ENCODE measurements around the gene IL17RD.

Gene IL17RD

DNA sequence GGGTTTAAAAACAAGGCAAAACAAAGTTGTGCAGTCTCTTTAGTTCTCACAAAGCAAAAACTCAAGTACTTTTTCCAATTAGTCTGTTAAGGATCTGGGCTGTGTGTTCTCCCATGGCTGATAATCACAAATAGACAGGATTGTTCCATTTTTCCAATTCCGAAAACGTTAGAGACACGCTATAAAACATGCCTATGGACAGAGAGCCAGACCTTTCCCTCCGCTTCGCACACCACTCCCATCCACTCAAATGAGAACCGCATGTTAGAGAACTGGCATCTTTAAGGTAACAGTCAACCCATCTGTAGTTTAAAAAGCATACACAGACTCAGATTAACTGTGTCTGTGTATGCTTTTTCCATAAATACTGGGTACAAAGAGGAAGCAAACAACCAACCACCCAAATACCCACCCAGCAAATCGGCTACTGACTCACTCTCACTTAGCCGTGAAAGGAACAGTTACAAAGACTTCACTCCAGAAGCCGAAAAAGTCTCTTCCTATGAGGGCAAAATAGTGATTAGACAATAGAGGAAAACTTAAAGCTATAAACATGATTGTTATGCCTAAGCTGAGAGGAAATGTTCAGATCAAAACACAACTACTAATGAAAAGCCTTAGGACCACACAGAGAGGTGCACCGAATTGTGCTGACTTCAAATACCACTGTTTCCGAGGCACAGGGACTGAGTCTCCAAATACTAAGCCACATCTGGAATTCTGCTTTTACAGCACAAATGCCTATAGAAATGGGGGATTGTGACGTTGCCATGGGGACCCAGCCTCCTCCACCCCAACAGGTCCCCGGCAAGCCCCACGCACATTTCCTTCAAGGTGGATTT, 36.1 kb downstream of the IL17RD start:
- DNase-seq, result no peak

DNA sequence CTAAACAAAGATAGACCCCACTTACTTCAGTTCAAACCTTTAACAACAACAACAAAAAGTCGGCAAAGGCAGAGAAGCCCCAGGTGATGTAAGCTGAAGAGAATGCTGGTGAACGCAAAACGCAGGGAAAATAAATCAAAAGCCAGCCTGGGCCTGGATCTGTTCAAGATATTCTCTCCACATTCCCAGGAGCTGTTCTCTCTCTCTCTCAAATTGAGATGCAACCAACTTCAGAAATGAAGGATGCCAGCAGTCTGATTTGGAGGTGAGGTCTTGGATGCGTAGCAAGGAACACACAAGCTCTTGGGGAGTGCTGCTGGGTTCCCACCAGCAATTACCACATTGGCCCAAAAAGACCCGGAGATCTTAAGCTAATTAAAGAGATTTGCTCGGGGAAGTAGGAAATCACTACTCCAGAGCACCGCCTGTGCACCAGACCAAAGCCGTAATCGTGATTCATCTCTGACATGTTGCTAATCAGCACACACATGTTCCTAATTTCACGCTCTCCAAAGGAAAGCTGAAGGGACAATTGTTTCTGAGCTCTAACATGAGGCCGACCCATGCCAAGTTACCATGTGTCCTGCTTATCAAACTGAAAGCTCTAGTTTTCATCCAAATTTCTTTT, 37.1 kb downstream of the IL17RD start:
- DNase-seq, result no peak

DNA sequence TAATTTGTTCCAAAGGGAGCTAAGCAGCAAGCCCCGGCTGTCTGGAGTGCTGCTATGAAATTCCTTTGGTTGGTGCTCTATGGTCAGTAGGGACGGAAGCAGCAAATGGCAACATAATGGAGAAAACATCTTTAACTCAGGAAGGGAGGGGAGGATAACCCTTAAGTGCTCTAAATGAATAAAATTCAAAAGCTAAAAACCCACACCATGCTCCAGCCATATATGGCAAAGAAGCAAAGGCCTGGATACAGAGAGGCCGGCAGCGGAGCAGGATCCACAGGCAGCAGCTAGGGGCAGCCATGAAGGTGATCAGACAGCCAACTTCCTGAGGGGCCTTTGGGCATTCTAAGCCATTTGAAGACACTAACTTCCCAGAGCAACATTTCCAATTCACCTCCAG, 38.9 kb downstream of the IL17RD start:
- DNase-seq, result no peak

DNA sequence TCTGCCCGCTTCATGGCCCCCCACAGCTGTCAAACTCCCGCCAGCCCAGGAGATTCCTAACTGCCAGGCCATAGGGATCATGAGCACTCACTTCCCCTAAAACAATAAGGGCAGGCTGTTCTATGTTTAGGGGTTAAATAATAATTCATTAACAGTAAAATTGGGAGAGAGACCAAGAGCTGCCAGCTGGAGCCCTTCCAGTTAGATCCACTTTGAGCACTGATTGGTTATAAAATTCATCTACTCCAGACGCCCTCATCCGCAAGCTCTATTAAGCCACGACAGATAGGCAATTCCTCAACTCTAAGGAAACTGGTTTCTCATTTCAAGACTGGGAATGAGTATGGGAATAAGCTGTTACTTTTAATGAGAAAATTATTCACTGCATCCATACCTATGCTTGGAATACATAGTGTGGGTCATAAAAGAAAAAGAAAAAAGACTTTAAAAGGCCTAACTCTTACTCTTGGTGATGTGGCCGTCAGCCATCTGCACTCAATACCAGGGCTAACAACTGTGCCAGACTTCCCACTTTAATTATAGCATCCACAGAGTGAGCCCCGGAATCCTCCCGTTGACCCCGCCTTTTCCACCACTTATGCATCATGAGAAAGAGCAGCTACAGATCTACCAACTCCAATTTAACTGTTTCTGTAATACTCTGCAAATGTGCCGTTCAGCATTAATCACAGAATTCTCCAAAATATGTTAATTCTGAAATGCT, 44.5 kb downstream of the IL17RD start:
- DNase-seq, result no peak

DNA sequence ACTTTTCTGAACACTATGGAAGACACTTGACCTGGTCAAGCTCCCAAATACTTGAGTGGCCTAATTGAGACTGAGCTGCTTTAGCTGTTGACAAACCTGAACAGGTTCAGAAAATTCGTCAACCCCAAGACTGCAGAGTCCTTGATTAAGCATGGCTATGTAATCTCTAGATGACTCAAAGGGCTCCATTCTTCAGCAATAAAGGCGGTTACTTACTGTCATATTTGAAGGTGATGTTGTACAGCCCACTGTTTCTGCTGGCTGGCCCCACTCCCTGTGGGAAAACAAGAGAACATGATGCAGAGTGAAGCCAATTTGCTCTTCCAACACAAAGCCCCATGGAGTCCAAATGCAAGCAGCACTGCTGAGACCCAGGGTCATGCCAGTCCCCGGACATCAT, 45.1 kb downstream of the IL17RD start:
- DNase-seq, result no peak

DNA sequence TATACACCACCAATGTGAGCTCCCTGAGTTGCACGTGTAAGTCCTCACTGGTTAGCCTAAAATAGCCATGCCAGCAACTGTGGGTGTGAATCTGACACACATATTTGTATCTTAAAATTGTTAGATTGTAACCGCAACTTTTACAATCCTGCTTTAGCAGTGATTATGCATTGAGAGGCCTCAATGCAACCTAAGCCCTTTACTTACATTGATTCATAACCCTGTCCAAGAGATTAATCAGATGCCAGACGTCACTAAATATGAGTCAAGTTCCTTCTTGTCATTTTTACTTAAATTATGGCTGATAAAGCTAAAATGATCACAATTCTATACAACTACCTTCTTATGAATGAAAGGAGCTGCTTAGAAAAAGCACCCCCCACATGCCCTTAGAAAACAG, 46.9 kb downstream of the IL17RD start:
- no peak for DNase-seq

DNA sequence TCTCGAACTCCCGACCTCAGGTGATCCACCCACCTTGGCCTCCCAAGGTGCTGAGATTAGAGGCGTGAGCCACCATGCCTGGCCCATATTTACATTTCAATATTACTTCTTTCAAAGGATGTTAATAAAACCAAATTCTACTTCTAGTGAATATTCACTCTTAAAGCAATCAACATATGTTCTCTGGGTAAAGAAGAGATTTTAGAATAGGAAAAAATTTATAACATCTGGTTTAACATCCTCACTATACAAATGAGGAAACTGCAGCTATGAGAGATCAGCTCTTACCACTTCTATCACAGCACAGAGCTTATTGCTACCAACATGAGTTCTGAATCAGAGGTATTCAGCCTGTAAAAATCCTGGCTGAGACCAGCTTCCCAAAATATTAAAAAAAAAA, 48.7 kb downstream of the IL17RD start:
- no peak for DNase-seq

DNA sequence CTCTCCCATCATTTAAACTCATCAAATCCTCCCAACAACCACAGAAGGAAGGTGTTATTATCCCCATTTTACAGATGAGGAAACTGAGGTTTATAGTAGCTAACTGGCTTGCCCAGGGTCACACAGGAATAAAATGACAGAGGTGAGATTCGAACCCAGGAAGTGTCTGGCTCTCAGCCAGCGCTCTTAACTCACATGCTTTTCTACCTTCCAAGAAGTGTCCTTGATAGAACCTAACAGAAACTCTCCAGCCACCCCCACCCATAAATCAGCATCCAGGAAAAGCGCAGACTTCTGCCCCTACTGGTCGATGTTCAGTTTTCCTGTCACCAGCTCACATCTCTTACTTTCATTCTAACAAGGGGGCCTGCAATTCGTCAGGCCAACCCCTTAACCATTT, 52.9 kb downstream of the IL17RD start:
- no peak for DNase-seq

DNA sequence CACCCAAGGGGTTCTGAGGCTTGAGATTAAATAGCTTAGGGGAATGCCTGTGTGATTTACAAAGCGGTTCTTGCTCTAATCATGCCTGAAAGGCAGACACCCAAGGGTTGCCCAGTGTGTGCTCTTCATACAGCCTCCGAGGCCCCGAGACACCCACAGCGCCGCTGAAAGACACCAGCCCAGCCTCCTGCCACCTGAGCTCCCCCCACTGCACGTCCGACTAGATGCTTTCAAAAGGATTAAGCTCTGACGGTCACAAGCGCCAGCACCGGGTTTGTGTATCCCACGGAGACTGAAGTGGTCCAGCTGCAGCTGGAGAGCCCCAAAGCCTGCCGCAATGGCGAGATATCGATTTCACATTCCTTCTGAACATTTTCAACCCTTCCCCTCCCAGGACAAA, 54.4 kb downstream of the IL17RD start:
- DNase-seq, result no peak

DNA sequence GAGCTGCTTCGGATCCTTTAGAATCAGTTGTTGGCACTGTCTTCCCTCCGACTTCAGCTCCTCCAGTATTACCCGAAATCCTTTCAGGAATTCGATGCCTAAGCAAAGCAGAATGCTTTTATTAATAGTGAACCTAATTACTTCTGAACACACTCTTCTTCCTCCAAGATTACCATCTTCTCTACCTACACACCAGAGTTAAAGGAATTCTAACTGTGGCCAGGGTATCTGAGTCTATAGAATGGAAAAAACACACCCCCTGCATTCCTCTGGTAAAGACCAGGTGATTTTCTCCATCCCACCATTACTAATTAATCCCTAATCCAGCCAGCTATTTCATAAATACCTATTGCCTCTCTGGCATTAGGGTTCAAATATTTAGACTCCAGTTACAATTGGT, 54.9 kb downstream of the IL17RD start:
- DNase-seq, result no peak

DNA sequence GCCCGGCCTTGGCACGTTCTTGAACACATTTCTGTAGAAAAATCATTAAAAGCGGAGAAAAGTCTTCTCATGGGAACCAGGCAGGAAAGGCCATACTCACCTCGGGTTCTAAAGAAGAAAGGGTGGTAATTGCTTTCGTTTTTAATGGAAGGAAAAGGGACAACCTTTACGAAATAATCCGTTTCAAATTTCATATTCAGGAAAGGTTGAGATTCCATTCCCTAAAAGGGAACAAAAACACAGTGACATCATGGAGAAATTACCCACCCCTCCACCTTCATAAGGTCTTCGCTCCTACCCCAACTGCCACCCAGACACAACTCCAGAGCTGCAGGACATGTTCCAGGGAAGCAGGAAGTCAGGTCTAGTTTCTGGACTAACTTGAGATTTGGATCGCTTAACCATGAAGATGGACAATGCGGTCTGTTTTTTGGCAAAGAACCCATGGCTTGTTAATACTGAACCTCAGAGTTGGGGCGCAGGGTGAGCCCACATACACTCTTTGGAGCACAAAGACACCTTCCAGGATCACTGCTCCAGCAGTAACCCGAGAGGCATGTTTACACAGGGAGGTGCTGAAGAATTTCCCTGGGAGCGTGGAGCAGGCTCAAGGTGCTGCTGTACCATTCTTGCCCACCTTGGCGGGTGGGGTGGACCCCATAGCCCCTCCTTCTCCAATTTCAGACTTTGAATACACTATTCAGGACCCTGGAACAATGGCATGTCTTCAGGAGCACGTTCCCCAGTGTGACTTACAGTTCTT, 55.5 kb downstream of the IL17RD start:
- no peak for DNase-seq

DNA sequence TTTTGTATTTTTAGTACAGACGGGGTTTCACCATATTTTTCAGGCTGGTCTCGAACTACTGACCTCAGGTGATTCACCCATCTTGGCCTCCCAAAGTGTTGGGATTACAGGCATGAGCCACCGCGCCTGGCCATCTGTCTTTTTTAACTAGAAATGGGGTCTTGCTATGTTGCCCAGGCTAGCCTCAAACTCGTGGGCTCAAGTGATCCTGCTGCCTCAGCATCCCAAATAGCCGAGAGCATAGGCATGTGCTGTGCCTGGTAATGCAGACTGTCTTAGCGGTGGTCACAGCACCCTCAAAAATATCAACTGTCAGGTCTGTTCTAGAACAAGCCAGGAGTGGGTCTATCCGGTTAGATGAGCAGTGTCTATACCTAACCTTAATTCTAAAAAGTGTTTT, 56.5 kb downstream of the IL17RD start:
- DNase-seq, result no peak

DNA sequence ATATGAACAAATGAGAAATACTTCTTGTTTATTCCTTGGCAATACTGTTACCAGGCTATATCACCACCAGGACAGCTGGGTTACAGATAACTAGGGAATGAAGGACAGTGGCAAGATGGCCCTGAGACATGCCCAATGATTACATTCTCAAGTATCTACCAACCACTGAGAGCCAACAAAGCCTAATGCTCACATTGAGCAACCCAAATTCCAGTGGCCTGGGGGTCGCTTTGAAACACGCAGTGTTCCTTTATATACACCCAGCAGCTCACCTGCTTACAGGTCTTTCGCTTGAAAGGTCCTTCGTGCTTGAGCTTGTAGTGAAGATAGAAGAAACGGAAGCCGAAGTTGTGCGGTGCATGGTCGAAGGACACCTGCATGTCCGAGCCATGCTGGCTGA, 59.6 kb downstream of the IL17RD start:
- DNase-seq, result no peak

DNA sequence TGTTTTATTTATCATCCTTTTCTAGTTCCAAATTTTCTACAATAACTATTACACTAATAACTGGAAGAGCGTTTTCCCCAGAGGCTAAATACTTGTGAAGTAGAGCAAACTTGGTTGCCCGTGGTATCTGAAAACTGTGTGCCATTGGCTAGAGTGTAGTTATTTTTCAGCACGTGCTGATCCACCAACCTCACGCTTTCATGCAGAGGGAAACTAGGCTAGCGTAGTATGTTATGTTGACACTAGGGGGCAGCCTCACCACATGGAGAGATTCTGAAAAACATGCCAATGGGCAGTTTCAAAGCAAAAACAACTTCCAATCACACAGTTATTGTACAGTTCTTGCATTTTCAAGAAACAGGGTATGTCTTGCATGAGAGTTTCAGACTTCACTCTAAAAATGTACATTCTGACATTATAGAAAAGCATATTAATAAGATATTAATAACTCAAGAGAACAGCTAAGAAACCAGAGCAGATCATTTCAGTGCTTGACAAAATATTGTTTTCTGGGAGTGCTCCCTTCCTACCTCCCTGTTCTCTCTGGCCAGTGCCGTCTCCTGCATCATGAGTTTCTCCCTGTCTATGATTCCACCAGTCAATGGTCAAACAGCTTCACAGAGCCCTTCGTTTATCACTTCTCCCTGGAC, 65.0 kb downstream of the IL17RD start:
- DNase-seq, result peak in 1 of 2 experiments; percentile 33

DNA sequence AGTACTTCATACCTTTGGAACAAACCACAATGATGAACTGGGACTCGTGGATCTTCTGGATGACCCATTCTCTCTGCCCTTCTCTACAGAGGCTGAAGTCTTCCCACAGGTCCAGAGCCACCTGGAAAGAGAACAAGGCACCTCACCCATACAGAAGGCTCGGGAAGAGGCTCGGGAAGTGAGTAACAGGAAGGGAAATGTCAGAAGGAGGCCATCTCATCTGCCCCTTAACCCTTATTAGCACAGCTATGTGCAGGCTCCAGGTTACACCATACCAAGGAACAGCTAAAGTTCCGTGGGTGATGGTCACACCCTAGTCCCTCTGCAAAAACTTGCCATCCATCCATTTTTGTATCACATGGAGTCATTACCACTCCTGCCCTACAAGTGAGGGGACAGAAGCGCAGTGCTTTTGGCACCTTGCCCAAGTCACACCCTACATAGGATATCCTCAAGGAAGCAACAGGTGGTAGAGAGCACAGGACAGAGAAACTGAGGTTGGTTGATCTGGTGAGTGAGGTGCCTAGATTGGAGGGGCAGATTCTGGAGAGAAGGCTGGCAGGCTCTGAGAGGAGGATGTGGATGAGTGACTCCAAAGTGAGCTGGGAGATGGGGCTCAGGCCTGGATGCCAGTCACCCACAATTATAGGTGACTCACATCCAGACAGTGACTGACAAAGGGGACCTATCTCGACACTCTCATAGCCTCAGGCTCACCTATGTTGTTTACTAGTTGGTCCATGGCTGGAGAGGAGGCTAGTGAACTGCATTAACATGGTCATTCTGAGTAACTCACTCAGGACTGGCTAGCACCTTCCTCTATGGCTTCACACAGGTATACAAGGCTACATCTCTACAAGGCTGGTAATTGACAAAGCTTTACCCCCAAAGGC, 66.5 kb downstream of the IL17RD start:
- DNase-seq, result no peak

DNA sequence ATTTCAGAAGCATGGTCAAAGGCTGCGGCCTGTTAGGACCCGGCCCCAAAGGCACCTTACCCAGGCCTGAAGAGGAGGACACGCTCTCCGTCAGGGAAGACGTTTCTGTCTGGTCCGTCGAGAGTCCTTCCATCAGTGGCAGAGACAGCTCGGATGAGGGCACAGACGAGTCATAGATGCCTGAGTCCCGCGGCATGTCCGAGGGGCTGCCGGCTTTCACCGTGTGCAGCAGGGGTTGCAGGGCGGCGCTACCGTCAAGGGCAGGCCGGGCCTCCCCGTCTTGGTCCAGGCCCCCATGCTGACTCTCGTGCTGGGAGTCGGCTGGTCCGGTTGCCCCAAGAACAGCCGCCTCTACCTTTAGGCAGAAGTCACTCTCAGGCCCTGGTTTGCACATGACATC, 67.6 kb downstream of the IL17RD start:
- DNase-seq, result no peak

DNA sequence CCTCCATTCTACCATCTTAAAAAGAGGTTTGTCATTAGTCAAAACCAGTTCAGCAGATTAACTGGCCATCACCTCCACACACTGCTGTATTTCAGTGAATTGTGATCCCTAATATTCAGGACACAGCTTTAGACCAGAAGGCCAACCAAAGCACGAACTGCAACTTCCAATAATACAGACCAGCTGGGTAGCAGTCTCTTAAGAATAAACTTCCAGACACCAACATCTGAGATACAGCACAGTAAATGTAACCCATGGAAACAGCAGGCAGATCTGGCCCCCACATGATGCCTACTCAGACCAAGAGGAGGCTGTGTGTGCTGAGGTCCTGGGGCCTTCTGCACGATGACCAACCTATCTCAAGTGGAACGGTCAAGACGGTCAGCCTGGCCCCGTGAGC, 69.8 kb downstream of the IL17RD start:
- DNase-seq, result no peak

DNA sequence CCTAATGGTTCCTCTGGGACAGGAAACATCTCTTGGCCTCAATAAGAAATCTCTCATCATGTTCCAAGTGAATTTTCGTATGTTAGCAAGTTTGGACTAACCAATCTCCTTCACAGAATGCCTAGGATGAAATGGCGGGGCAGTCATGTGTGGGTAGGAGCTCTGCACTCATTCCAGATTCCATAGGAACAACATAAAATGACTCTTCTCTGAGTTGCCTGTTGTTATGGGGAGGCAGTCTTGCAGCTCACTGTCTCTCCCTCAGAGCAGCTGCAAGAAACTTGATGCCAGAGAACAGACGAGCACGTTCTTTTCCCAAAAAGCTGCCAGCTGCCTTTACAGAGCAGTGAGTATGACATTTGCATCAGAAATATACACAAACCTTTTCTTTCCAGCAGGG, 70.6 kb downstream of the IL17RD start:
- no peak for DNase-seq

DNA sequence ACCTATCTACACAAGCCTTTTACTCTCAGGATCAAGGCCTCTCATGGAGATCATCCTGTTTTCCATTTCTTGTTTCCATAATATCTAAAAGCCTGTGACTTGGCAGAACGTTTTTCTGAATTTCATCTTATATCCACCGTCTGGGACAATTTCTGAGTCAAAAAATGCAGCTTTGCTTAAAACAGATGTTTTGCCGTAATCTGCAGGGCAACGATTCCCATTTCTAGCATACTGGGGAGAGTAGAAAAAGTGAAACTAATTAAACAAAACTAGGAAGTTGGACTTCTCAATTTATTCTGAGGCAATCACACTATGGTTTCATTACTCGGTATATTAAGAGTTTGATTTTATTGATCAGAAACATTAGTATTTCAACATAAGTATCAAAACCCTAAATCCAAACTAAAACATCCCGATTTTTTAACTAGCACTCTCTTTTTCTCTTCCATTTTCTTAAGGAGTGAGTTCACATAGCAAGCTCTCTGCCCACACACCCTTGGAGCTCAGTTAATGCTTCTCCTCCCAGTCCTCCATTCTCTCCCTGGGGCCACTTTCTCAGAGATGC, 71.1 kb downstream of the IL17RD start:
- DNase-seq, result no peak

DNA sequence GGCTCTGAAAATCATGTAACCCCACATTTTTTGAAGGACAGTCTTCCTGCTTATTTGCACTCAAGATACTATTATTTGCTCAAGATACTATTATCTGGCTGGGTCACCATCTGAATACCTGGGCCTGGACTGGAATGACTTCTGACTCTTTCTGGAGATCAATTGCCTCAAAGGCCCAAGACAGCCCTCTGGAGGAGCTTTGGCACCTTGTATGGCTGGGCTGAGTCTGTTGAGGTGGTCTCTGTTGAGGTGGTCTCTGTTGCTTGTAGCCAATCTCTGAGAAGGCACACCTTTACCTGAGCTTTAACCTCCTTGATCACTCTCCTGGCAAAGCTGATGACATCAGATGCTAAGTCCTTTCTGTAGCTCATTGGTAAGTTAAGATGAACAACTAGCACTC, 71.7 kb downstream of the IL17RD start:
- DNase-seq, result no peak

DNA sequence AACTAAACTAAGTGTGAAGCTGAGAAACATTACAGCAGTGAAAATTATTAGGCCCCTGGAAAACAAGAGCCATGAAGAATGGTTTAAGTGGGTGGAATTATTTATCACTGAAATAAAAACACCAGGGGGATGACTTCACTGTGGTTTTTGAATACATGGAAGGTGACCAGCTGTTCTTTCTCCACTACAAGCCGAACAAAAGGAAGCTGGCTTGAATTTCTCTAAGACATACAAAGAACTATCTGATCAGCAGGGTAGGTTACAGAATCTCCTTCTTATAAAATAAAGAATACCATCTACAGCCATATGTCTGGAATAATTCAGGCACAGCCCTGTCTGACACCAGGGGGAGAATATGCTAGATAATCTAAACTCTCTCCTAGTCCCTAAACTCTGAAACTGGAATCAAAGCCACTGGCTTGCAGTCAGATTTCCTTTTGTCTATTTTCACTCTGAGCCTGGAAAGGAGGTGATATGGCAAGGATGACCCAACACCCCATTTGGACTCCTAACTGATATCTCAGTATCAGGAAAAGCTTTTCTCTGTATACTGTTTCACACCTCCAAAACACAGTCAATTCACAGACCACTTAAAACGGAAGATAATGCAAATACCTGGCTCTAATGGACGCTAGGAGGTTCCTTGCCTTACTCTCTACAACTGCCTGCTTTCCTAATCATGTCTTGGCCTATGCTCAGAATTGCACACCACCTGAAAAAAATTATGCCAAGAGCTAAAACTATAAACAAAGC, 73.5 kb downstream of the IL17RD start:
- DNase-seq, result no peak
